Neural cell (in vitro differentiated cells): ENCODE results near the gene RFC5. TPM values are rescaled to one million over a fixed set of nuclear protein-coding genes. Genes with fewer than 3 reads are reported as not detected.

Source experiments
- H2AFZ ChIP-seq: fragments of 200-600, 300-800 bp; sonication (generic), shearing (Covaris generic); 2 replicates; pipeline ENCODE4 v1.6.0; 2014; ENCODE audit warnings: low read depth, mild to moderate bottlenecking, antibody characterized with exemption, low read length, moderate library complexity
- H3F3A ChIP-seq: fragments of 200-600 bp; shearing (Covaris generic); 2 replicates; pipeline ENCODE4 v1.6.1; 2016; ENCODE audit warnings: mild to moderate bottlenecking, moderate library complexity, mixed read lengths, antibody characterized with exemption, low read length; ENCODE audit not compliant: insufficient read depth, poor library complexity, severe bottlenecking
- H3K27ac ChIP-seq: fragments of 200-600, 300-800 bp; sonication (generic), shearing (Covaris generic); 2 replicates; pipeline ENCODE4 v1.5.1; 2014; ENCODE audit warnings: mild to moderate bottlenecking, low read length, moderate library complexity
- H3K27me3 ChIP-seq: fragments of 300-800, 200-600 bp; sonication (generic), shearing (Covaris generic); 2 replicates; pipeline ENCODE4 v1.6.0; 2014; ENCODE audit warnings: mild to moderate bottlenecking, low read depth, low read length, moderate library complexity; ENCODE audit not compliant: insufficient read depth
- H3K36me3 ChIP-seq: fragments of 300-800, 200-600 bp; sonication (generic), shearing (Covaris generic); 2 replicates; pipeline ENCODE4 v1.5.1; 2014; ENCODE audit warnings: mild to moderate bottlenecking, antibody characterized with exemption, low read length, moderate library complexity; ENCODE audit not compliant: insufficient read depth
- H3K4me2 ChIP-seq: fragments of 300-800, 200-600 bp; sonication (generic), shearing (Covaris generic); 2 replicates; pipeline ENCODE4 v1.6.0; 2014; ENCODE audit warnings: mild to moderate bottlenecking, low read length
- H3K4me3 ChIP-seq: fragments of 300-800, 200-600 bp; sonication (generic), shearing (Covaris generic); 2 replicates; pipeline ENCODE4 v1.5.1; 2014; ENCODE audit warnings: mild to moderate bottlenecking, low read length, moderate library complexity
- H3K79me2 ChIP-seq: fragments of 200-600 bp; shearing (Covaris generic); replicated peaks from 2 replicates; pipeline ENCODE4 v1.6.0; 2014; ENCODE audit warnings: mild to moderate bottlenecking, low read length, moderate library complexity; ENCODE audit not compliant: insufficient read depth
- H3K9ac ChIP-seq: fragments of 300-800, 200-600 bp; sonication (generic), shearing (Covaris generic); 2 replicates; pipeline ENCODE4 v1.6.1; 2016; ENCODE audit warnings: mild to moderate bottlenecking, low read length, mixed read lengths
- H3K9me2 ChIP-seq: fragments of 200-600 bp; shearing (Covaris generic); 2 replicates; pipeline ENCODE4 v1.6.1; 2016; ENCODE audit warnings: mild to moderate bottlenecking, low read length, mixed read lengths; ENCODE audit not compliant: insufficient read depth
- H3K9me3 ChIP-seq: fragments of 200-600, 300-800 bp; sonication (generic), shearing (Covaris generic); 2 replicates; pipeline ENCODE4 v1.6.1; 2016; ENCODE audit warnings: mild to moderate bottlenecking, mixed run types, low read length, moderate library complexity, mixed read lengths
- H4K20me1 ChIP-seq: fragments of 200-600 bp; shearing (Covaris generic); 2 replicates; pipeline ENCODE4 v1.6.1; 2016; ENCODE audit warnings: mild to moderate bottlenecking, mixed run types; ENCODE audit not compliant: insufficient read depth
- EP300 ChIP-seq: fragments of 450-650 bp; conservative IDR thresholded peaks from 2 replicates; pipeline ENCODE4 v1.6.1; 2014; ENCODE audit warnings: antibody characterized with exemption, mild to moderate bottlenecking, moderate library complexity; ENCODE audit not compliant: poor library complexity, severe bottlenecking
- EZH2 ChIP-seq: fragments of 200-600, 300-800 bp; shearing (Covaris generic), sonication (generic); IDR thresholded peaks from 2 replicates; pipeline ENCODE4 v1.6.1; 2014; ENCODE audit warnings: antibody characterized with exemption, low read length, borderline replicate concordance, mild to moderate bottlenecking; ENCODE audit not compliant: insufficient read depth, poor library complexity, severe bottlenecking
- MXI1 ChIP-seq: fragments of 450-650 bp; conservative IDR thresholded peaks from 2 replicates; pipeline ENCODE4 v1.6.1; 2014; ENCODE audit warnings: antibody characterized with exemption, mild to moderate bottlenecking; ENCODE audit not compliant: poor library complexity, severe bottlenecking
- POLR2AphosphoS5 ChIP-seq: IDR thresholded peaks from 2 replicates; pipeline ENCODE4 v1.6.1; 2012
- RAD21 ChIP-seq: fragments of 450-650 bp; conservative IDR thresholded peaks from 2 replicates; pipeline ENCODE4 v1.6.1; 2014; ENCODE audit warnings: antibody characterized with exemption, mild to moderate bottlenecking, moderate library complexity
- SMC3 ChIP-seq: fragments of 450-650 bp; conservative IDR thresholded peaks from 2 replicates; pipeline ENCODE4 v1.6.1; 2014; ENCODE audit warnings: antibody characterized with exemption, mild to moderate bottlenecking, moderate library complexity; ENCODE audit not compliant: poor library complexity
- TAF1 ChIP-seq: IDR thresholded peaks from 2 replicates; pipeline ENCODE4 v1.6.1; 2012; ENCODE audit warnings: low read depth
- polyA plus RNA-seq: library from polyadenylated mRNA; depleted of rRNA; stranded (reverse); fragments of >200 nt; gene quantifications from 2 replicates; pipeline ENCODE4 v1.2.3, GENCODE V29; 2014
- TF ChIP-seq, protein P1 (sequence below): IDR thresholded peaks from 2 replicates; pipeline ENCODE4 v1.6.1; 2012; ENCODE audit warnings: borderline replicate concordance
- TF ChIP-seq, protein P2 (sequence below): fragments of 450-650 bp; IDR thresholded peaks from 2 replicates; pipeline ENCODE4 v1.5.1; 2014; ENCODE audit warnings: antibody characterized with exemption, mild to moderate bottlenecking, moderate library complexity; ENCODE audit not compliant: poor library complexity, severe bottlenecking

The RFC5 gene
- polyA plus RNA-seq, 1 donor from 2014 or later = 39.4 TPM

DNA sequence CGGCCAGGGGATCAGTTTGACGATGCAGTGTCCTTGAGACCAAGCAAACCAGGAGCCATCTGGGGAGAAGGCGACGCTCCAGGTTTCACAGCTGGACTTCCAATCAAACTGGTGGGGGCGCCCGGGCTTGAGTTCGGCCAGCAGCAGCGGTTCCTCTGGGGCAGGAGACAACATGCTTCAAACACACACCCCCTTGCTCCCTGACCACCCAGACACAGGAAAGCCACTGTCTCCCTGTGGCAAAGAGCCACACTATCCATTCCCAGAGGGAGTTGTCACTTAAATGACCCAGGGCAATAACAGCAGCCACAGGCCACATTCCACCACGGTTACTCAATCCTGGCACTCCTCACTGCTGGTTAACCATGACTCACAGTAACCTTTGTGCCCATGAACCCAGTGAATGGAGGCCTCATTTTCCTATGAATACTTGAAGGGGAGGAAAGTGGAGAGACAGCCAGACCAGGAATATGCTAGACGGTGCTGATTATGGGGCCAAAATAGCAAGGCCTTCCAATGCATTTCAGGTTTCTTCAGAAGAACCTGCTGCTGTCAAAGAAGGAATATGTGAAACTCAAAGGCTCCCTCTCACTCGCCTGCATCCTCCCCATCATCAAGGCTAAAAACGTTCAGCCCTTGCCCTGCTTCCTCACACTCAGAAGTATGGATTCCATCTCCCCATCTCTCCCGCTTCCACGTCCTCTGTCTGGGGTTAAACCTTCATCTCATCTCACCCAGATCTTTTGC, 36.0 kb downstream of the RFC5 start:
- no peaks in the 10 kb centered on the region for H4K20me1 ChIP-seq
- no peak overlapping the region for H3K4me2 ChIP-seq
- no peak overlapping the region for H3K9ac ChIP-seq
- no peaks in the 10 kb centered on the region for H3K27me3 ChIP-seq
- TF ChIP-seq EP300 (no peak), TAF1 (no peak), RAD21 (no peak), SMC3 (no peak)
- TF ChIP-seq, protein P1, sequence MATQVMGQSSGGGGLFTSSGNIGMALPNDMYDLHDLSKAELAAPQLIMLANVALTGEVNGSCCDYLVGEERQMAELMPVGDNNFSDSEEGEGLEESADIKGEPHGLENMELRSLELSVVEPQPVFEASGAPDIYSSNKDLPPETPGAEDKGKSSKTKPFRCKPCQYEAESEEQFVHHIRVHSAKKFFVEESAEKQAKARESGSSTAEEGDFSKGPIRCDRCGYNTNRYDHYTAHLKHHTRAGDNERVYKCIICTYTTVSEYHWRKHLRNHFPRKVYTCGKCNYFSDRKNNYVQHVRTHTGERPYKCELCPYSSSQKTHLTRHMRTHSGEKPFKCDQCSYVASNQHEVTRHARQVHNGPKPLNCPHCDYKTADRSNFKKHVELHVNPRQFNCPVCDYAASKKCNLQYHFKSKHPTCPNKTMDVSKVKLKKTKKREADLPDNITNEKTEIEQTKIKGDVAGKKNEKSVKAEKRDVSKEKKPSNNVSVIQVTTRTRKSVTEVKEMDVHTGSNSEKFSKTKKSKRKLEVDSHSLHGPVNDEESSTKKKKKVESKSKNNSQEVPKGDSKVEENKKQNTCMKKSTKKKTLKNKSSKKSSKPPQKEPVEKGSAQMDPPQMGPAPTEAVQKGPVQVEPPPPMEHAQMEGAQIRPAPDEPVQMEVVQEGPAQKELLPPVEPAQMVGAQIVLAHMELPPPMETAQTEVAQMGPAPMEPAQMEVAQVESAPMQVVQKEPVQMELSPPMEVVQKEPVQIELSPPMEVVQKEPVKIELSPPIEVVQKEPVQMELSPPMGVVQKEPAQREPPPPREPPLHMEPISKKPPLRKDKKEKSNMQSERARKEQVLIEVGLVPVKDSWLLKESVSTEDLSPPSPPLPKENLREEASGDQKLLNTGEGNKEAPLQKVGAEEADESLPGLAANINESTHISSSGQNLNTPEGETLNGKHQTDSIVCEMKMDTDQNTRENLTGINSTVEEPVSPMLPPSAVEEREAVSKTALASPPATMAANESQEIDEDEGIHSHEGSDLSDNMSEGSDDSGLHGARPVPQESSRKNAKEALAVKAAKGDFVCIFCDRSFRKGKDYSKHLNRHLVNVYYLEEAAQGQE = no peak
- H3F3A ChIP-seq = no peaks in the 10 kb centered on the region
- no peak overlapping the region for H3K27ac ChIP-seq
- peaks cover 7% of the 10 kb centered on the region for H3K36me3 ChIP-seq
- H3K9me2 ChIP-seq = no peaks in the 10 kb centered on the region
- H3K4me3 ChIP-seq = no peak overlapping the region
- no peak overlapping the region for H2AFZ ChIP-seq
- H3K9me3 ChIP-seq = no peaks in the 10 kb centered on the region
- H3K79me2 ChIP-seq = peaks cover 13% of the 10 kb centered on the region

DNA sequence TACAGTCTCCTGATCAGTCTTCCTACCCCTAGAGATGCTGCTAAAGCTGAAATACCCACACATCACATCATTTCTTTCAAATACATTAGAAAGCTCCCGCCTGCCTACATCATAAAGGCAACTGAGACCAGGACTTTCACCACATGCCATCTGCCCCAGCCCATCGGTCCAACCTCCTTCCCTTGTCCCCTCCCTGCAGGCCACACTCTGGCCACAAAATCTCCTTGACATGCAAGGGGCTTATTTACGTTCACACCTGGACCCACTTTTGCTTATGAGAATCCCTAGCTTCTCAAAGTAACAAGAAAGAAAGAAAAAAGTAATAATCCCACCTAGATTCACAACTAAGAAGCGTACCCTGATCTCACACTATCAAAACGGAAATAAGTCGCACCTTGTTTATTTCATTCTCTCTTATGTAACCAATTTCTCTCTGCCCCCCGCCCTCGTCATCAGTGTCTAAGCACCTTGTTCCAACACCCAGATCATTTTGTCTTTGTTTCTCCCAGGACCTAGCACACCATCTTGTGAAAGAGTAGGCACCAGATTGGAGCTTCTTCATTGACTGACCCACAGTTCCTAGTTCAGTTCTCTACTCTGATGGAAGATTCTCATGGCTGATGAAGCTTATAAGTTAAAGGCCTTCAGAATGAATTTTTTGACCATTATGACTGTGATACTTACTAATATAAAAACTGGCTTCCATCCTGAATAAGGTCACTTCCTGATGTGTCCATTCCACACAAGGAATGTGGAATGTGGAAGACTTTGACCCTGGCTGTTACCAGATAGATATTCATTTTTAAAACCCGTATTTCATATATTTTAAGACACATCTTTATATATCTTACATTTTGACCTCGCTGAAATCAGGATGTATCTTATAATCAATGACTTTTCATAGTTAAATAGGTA, 36.8 kb downstream of the RFC5 start:
- Histone ChIP-seq H3K27me3 (no peaks in the 10 kb centered on the region), H3K4me2 (no peak overlapping the region), H3K79me2 (peaks cover 17% of the 10 kb centered on the region), H3K27ac (no peak overlapping the region), H3K4me3 (no peak overlapping the region), H2AFZ (no peak overlapping the region), H3K36me3 (peaks cover 1% of the 10 kb centered on the region), H3F3A (no peaks in the 10 kb centered on the region), H3K9me3 (no peaks in the 10 kb centered on the region), H3K9me2 (no peaks in the 10 kb centered on the region), H3K9ac (no peak overlapping the region), H4K20me1 (no peaks in the 10 kb centered on the region)
- TF ChIP-seq, protein P1 = no peak
- TF ChIP-seq EZH2 = no peak
- no peak for TF ChIP-seq RAD21
- no peak for TF ChIP-seq EP300
- no peak for TF ChIP-seq SMC3
- TF ChIP-seq, protein P2, sequence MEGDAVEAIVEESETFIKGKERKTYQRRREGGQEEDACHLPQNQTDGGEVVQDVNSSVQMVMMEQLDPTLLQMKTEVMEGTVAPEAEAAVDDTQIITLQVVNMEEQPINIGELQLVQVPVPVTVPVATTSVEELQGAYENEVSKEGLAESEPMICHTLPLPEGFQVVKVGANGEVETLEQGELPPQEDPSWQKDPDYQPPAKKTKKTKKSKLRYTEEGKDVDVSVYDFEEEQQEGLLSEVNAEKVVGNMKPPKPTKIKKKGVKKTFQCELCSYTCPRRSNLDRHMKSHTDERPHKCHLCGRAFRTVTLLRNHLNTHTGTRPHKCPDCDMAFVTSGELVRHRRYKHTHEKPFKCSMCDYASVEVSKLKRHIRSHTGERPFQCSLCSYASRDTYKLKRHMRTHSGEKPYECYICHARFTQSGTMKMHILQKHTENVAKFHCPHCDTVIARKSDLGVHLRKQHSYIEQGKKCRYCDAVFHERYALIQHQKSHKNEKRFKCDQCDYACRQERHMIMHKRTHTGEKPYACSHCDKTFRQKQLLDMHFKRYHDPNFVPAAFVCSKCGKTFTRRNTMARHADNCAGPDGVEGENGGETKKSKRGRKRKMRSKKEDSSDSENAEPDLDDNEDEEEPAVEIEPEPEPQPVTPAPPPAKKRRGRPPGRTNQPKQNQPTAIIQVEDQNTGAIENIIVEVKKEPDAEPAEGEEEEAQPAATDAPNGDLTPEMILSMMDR = no peak
- no peak for TF ChIP-seq MXI1
- TF ChIP-seq POLR2AphosphoS5 = no peak
- TF ChIP-seq TAF1 = no peak
